Heart left ventricle (tissue), 16 donors: ENCODE data around the gene ZDHHC20. TPM values are rescaled to one million over a fixed set of nuclear protein-coding genes. Genes with fewer than 3 reads are reported as not detected.

Experiments
- ATAC-seq, 4 donors: fragments of 200-7000 bp; cut with Tn5 transposase; one replicate each; pipeline ENCODE4 v1.9.1; 2020 to 2022; ENCODE audit warnings: moderate library complexity in 4 of 4, mild to moderate bottlenecking in 3 of 4, moderate number of reproducible peaks in 1 of 4
- DNase-seq, 5 donors: peaks; one replicate each; pipeline ENCODE4 v3.0.0-alpha.2; 2020
- H3K27ac ChIP-seq, 12 donors: fragments of 200-600 bp; sonication (generic) in 4 of 12; one replicate each; pipeline versions ENCODE4 v1.5.0 to v1.8.0; 2016 to 2022; ENCODE audit warnings: mild to moderate bottlenecking in 2 of 12
- H3K27me3 ChIP-seq, 9 donors: fragments of 200-600 bp; sonication (generic) in 2 of 9; one replicate each; pipeline versions ENCODE4 v1.5.1 to v1.8.0; 2016 to 2022; ENCODE audit warnings: mild to moderate bottlenecking in 3 of 9
- H3K36me3 ChIP-seq, 9 donors: fragments of 200-600 bp; sonication (generic) in 2 of 9; one replicate each; pipeline versions ENCODE4 v1.5.0 to v1.8.0; 2018 to 2022; ENCODE audit warnings: mild to moderate bottlenecking in 2 of 9
- H3K4me1 ChIP-seq, 12 donors: fragments of 200-600 bp; sonication (generic) in 4 of 12; one replicate each; pipeline versions ENCODE4 v1.5.0 to v1.8.0; 2016 to 2022; ENCODE audit warnings: mild to moderate bottlenecking in 3 of 12
- H3K4me3 ChIP-seq, 12 donors: fragments of 200-600 bp; sonication (generic) in 4 of 12; one replicate each; pipeline versions ENCODE4 v1.5.0 to v1.8.0; 2017 to 2022; ENCODE audit warnings: mild to moderate bottlenecking in 9 of 12, moderate library complexity in 4 of 12
- H3K9me3 ChIP-seq, 12 donors: fragments of 200-600 bp; sonication (generic) in 4 of 12; one replicate each; pipeline versions ENCODE4 v1.5.0 to v1.8.0; 2016 to 2022; ENCODE audit warnings: mild to moderate bottlenecking in 1 of 12
- CTCF ChIP-seq, 12 donors: fragments of 200-600 bp; sonication (generic) in 4 of 12; IDR thresholded peaks; one replicate each; pipeline versions ENCODE4 v1.5.0 to v1.8.0; 2018 to 2022; ENCODE audit warnings: antibody characterized with exemption in 12 of 12, mild to moderate bottlenecking in 5 of 12
- POLR2A ChIP-seq, 2 donors: fragments of 450-650 bp; IDR thresholded peaks; one replicate each; pipeline ENCODE4 v1.6.1; 2017; ENCODE audit warnings: antibody characterized with exemption in 2 of 2, mild to moderate bottlenecking in 2 of 2, moderate library complexity in 2 of 2
- WGBS, 4 donors: extraction: QIAGEN DNeasy Blood & Tissue Kit in 2 of 4; methylation state at CpG; one replicate each; pipeline versions ENCODE4 v1.1.5 to v1.1.7; 2013 to 2018; 5-methylcytosine and 5-hydroxymethylcytosine counted together
- intact Hi-C, 10 donors: fragments of 100-400 bp; cut with DNase I; formaldehyde crosslinking; loops; one replicate each; pipeline versions ENCODE4 v1.11.1 to v1.14.2; 2022
- polyA plus RNA-seq, 2 donors: library from polyadenylated mRNA; stranded (reverse); fragments of 200-250 nt; gene quantifications; one replicate each; pipeline ENCODE4 v1.2.3, GENCODE V29; 2013
- total RNA-seq, 9 donors: library from RNA; depleted of rRNA in 2 of 9; stranded (reverse); fragments of >200 nt in 2 of 9; fragmentation: NEBNext Ultra II Directional in 3 of 9; extraction: Animal tissue kit (Norgen Biotek cat#: 25700) in 3 of 9; gene quantifications; one replicate each; pipeline versions ENCODE4 v1.1.0 to v1.2.4, GENCODE V29; 2016 to 2023
- donor health status: ischemic (EF 13 %, LVEDD 7.1; RV severe dilation, severe dysfunction).
- donor health status: healthy with polysubstance abuse.
- donor health status: DM: no; HTN: yes; CAD: no.
- donor health status: DM: no; HTN: no; CAD: no.
- donor health status: ischemic (EF 25% LVEDD 6.9; RV normal size, moderate dysfunction).
- donor health status: ischemic (EF 25% LVEDD 5.7; RV mildly dilated, moderate dysfunction).
- donor health status: healthy.
- donor health status: DM: yes; HTN: yes; CAD: no.
- donor health status: ischemic (EF 35%, LVEDD 5.7; RV mildly dilated, moderate dysfunction).
- donor health status: nonischemic (EF 11% LVEDD 7.7; RV severe dilation, severe dysfunction).
- donor health status: DM: yes; HTN: yes; CAD: no.
- donor health status: PGD.
- donor health status: ischemic (EF 29% LVEDD 5.4; RV normal size, mild dysfunction).
- donor health status: nonischemic (EF 23%, LVEDD 6.1; RV moderate dilation, normal function).

Gene ZDHHC20
- total and polyA plus RNA-seq, 11 donors = 6.2 to 36.4 (median 16.8) TPM

GRCh38 chr13:21402586-21403307 lies 56.4 kb downstream of the ZDHHC20 start:
- WGBS, 4 donors = 92 to 96% (median 94%) methylated on average over 3 of the region's 3 CpGs

GRCh38 chr13:21399741-21400140 lies 59.4 kb downstream of the ZDHHC20 start:
- DNase-seq = no peak
- Histone ChIP-seq H3K36me3 (peaks cover 0 to 77% (median 59%) of the 10 kb centered on the region in 9 donors), H3K4me3 (no peak overlapping the region), H3K9me3 (no peaks in the 10 kb centered on the region), H3K27ac (no peak overlapping the region), H3K27me3 (no peaks in the 10 kb centered on the region), H3K4me1 (peaks cover 0 to 18% (median 0%) of the 10 kb centered on the region in 12 donors)
- intact Hi-C loops = loop anchor here in 2 of 10 donors (10.0 kb wide), 2 partner anchors 55 to 65 kb away; partner anchors contain the start of gene ZDHHC20 (in 1 of the 2)
- no peak for ATAC-seq
- TF ChIP-seq POLR2A (IDR thresholded peaks at IDR 0.05) = no peak
- TF ChIP-seq CTCF (IDR thresholded peaks at IDR 0.05) = no peak
- WGBS, 4 donors = 68 to 77% (median 72%) methylated on average over 3 of the region's 3 CpGs

More at GRCh38 chr13:21402586-21403307, 56.4 kb downstream of the ZDHHC20 start:
- Histone ChIP-seq H3K4me3 (no peak overlapping the region), H3K4me1 (peaks cover 0 to 18% (median 0%) of the 10 kb centered on the region in 12 donors), H3K27ac (no peak overlapping the region), H3K9me3 (peaks cover 0 to under 1% (median 0%) of the 10 kb centered on the region in 12 donors), H3K27me3 (no peaks in the 10 kb centered on the region), H3K36me3 (peaks cover 0 to 67% (median 47%) of the 10 kb centered on the region in 9 donors)
- TF ChIP-seq CTCF (IDR thresholded peaks at IDR 0.05) (no peak), POLR2A (IDR thresholded peaks at IDR 0.05) (no peak)
- DNase-seq (no peak), ATAC-seq (no peak)
- intact Hi-C loops = loop anchor here in 1 of 10 donors (10.0 kb wide), 1 partner anchor 52 kb away; the partner anchor contains the start of gene ZDHHC20

- DNase-seq (no peak), ATAC-seq (no peak)
- H3K4me1 ChIP-seq = no peaks in the 10 kb centered on the region
- no peak overlapping the region for H3K4me3 ChIP-seq
- WGBS, 4 donors = 78 to 94% (median 81%) methylated on average over 3 of the region's 3 CpGs
- intact Hi-C loops = loop anchor here in 1 of 10 donors (10.0 kb wide), 1 partner anchor 69 kb away; no protein-coding TSS in a partner anchor
- peaks cover 0 to 68% (median 57%) of the 10 kb centered on the region in 9 donors for H3K36me3 ChIP-seq
- H3K9me3 ChIP-seq = no peaks in the 10 kb centered on the region
- TF ChIP-seq POLR2A (IDR thresholded peaks at IDR 0.05) = no peak
- no peak for TF ChIP-seq CTCF (IDR thresholded peaks at IDR 0.05)
- no peak overlapping the region for H3K27ac ChIP-seq
- no peaks in the 10 kb centered on the region for H3K27me3 ChIP-seq
Measured at GRCh38 chr13:21395953-21396352, 63.1 kb downstream of the ZDHHC20 start.

GRCh38 chr13:21389124-21389523 lies 70.0 kb downstream of the ZDHHC20 start:
- peaks cover 0 to 11% (median 0%) of the 10 kb centered on the region in 12 donors for H3K9me3 ChIP-seq
- WGBS, 4 donors = 94 to 96% (median 96%) methylated on average over 2 of the region's 2 CpGs
- H3K4me3 ChIP-seq = no peak overlapping the region
- DNase-seq = no peak
- no peak overlapping the region for H3K27ac ChIP-seq
- peaks cover 0 to 86% (median 80%) of the 10 kb centered on the region in 9 donors for H3K36me3 ChIP-seq
- no peak for ATAC-seq
- H3K27me3 ChIP-seq = no peaks in the 10 kb centered on the region
- intact Hi-C loops = loop anchor here in 1 of 10 donors (10.0 kb wide), 1 partner anchor 86 kb away; no protein-coding TSS in a partner anchor
- TF ChIP-seq POLR2A (IDR thresholded peaks at IDR 0.05) (no peak), CTCF (IDR thresholded peaks at IDR 0.05) (no peak)
- no peaks in the 10 kb centered on the region for H3K4me1 ChIP-seq
